ENCODE measurements around the gene PPARD.

DNA sequence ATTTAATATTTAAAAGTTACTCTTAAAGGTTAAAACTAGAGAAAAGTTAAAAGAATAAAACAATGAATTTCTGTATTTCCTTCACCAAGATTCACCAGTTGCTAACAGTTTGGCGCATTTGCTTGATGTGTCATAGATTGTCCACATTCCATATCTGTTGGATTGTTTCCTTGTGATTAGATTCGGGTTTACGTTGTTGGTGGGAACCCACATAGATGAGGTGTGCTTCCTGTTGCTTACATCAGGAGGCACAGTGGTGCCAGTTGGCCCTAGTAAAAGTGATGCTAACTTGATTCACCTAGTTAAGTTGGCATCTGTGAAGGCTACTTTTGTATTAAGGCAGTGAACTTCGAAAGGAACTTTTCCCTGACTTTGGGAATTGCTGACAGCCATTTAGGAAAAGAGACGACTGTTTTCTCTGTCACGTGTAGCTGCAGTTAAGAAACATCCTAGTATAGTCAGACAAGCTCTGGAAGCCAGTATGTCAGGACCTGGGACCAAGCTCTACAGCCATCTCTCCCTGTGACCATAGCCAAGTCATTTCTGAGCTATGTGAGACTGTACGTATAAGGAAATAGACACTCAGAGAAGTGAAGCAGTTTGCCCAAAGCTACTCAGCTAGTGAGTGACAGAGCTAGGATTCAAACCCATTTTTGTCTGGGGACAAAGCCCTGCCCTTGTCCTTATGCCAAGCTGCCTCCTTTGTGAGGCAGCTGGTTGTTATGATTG lies 49.0 kb downstream of the PPARD start:
- TF ChIP-seq, protein P1, sequence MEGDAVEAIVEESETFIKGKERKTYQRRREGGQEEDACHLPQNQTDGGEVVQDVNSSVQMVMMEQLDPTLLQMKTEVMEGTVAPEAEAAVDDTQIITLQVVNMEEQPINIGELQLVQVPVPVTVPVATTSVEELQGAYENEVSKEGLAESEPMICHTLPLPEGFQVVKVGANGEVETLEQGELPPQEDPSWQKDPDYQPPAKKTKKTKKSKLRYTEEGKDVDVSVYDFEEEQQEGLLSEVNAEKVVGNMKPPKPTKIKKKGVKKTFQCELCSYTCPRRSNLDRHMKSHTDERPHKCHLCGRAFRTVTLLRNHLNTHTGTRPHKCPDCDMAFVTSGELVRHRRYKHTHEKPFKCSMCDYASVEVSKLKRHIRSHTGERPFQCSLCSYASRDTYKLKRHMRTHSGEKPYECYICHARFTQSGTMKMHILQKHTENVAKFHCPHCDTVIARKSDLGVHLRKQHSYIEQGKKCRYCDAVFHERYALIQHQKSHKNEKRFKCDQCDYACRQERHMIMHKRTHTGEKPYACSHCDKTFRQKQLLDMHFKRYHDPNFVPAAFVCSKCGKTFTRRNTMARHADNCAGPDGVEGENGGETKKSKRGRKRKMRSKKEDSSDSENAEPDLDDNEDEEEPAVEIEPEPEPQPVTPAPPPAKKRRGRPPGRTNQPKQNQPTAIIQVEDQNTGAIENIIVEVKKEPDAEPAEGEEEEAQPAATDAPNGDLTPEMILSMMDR (IDR thresholded peaks at IDR 0.05), result no peak
- TF ChIP-seq POLR2A (IDR thresholded peaks at IDR 0.05), result no peak

All from adrenal gland (tissue), 5 donors.